ENCODE results near the gene ANO1.

GRCh38 chr11:70118642-70119041 lies 40.5 kb downstream of the ANO1 start:
- TF ChIP-seq GATA2 (IDR thresholded peaks at IDR 0.05; ENCODE audit: low read depth, low read length), result no peak
- no peak for TF ChIP-seq GATA3 (IDR thresholded peaks at IDR 0.05; ENCODE audit: low read depth, low read length)

Measured in SH-SY5Y (cell line).